GM21717 (cell line): ENCODE measurements around the gene MUC5B.

Experiments used
- ATAC-seq: cut with Tn5 transposase; IDR thresholded peaks from one replicate; pipeline ENCODE4 v1.9.1; 2021; ENCODE audit warnings: mild to moderate bottlenecking, moderate library complexity; ENCODE audit not compliant: unreplicated experiment

MUC5B gene

DNA sequence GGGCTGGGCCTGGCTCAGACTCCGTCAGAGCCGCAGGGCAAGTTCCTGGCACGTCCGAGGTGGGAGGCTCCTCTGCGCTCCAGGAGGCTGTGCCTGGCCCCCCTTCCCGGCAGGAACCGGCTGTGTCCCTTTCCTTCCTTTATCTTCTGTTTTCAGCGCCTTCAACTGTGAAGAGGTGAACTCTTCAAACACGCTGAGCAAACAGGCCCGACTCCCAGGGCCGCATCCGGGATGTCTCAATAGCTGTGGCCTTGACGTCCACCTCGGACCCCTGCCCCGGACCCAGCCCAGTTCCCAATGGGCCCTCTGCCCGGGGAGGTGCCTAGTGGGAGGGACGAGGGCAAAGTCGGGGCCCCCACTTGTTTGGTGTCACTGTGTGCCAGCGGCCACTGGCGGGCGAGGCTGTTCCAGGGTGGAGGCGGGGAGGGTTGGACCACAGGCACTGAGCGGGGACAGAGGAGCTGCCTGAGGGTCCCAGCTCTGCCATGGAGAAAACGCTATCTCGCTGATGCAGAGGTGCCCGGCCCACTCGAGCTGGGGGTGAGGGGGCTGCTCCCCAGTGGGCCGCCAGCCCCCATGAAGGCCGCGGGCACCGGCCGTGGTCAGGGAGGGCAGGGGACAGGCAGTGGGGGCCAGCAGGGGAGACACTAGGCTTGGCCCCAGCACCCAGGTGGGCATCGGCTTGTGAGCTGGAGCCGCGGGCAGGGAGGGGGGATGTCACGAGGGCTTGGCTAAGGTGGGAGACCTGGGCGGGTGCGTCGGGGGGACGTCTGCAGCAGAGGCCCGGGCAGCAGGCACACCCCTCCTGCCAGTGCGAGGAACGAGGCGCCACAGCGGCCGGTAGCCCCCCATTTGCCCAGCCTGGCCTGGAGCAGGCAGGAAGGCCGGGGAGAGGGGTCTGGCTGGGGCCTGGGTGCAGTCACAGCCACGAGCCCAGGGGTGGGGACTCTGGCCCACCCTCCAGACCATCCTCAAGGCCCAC is 2.7 kb upstream of the MUC5B start:
- no peak for ATAC-seq

DNA sequence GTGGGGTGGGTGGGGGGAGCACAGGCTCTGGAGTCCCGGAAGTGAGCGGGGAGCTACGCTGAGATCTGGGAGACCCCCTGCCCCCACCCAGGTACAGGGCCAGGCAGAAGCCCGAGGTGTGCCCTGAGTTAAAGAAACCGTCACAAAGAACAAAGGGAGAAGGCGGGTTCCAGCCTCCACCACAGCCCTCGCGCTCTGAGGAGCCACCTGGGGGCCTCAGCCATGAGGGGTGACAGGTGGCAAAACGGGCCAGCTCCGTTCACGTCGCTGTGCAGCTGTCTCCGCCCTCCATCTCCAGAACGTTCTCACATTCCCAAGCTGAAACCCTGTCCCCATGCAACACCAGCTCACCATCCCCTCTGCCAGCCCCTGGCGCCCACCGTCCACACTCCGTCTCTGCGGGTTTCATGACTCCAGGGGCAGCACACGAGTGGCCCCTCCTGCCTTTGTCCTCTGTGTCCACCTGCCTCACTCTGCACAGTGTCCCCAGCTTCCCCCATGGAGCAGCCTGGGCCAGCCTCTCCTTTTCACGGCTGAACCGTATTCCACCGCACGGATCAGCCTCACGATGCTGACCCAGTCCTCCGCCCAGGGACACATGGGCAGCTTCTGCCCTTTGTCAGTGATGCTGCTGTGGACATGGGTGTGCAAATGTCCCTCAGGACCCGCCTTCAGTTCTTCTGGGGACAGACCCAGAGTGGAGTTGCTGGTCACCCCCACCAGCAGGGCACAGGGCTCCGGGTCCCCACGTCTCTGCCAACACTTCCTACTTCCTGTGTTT is 1.7 kb upstream of the MUC5B start:
- no peak for ATAC-seq

DNA sequence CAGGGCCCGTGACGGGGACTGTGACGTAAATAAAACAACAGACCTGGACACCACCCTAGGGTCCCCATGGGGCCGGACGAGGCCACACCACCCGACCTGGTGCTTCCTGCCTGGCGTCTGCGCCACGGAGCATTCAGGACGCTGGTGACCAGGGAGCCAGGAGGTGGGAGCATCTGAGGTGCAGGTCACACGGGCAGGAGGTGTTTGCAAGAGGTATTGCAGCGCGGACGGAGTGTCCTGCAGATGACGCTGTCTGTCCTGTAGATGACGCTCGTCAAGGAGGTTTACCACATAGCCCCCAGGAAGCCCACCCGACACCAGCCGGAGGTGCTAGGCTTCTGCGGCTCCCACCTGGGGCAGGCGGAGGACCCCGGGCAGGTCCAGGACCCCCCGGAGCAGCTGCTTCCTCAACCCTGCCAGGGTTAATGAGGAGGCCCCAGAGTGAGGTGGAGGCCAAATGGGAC is 986 bp upstream of the MUC5B start:
- no peak for ATAC-seq

DNA sequence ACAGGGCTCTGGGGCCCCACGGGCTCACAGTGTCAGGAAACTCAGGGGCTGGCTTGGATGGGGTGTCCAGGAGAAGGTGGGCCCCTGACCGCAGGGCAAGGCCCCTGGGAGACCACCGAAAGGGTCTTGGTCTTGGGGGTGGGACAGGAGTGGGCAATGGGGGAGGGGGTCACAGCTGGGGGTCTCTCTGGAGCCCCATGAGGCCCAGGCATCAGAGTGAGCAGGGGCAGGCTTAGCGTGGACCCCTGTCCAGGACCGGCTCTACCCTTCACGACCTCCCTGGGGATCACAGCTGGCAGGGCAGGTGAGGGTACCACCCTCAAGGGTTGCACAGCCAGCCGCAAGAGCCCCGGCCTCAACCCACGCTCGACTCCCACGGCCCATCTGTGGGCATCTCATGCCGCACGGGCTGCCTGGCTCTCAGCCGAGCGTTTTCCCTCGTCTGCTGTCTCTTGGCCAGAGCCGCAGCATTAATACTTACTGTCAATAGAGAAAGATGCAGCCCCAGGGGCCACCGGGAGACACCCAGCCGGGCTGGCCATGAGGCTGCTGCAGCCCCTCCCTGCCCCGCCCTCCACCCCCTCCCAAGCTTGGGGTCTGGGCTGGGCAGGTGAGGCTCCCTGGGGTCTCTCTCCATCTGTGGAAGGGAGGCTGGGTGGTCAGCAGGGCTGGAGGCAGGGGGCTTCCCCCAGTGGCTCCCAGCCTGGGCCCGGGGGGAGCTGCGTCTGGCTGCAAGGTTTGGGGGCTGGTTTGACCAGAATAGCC is 662 bp downstream of the MUC5B start:
- ATAC-seq = no peak

DNA sequence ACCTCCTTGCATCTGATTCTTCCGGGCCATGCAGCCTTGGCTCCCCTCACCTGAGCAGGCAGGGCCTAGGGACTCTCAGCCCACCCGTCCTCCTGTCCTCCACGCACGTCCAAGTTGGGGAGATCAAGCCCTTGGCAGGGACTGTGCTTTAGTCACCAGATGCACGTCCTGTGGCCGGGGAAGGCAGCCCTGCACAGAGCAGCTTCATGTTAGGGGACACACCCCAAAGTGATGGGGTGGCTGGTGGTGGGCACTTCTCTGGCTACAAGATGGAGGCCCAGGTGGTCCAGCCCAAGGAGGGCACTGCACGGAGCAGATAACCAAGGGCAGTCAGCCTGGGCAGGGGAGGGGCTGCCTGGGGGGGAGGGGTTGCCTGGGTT is 1.2 kb downstream of the MUC5B start:
- ATAC-seq = no peak

DNA sequence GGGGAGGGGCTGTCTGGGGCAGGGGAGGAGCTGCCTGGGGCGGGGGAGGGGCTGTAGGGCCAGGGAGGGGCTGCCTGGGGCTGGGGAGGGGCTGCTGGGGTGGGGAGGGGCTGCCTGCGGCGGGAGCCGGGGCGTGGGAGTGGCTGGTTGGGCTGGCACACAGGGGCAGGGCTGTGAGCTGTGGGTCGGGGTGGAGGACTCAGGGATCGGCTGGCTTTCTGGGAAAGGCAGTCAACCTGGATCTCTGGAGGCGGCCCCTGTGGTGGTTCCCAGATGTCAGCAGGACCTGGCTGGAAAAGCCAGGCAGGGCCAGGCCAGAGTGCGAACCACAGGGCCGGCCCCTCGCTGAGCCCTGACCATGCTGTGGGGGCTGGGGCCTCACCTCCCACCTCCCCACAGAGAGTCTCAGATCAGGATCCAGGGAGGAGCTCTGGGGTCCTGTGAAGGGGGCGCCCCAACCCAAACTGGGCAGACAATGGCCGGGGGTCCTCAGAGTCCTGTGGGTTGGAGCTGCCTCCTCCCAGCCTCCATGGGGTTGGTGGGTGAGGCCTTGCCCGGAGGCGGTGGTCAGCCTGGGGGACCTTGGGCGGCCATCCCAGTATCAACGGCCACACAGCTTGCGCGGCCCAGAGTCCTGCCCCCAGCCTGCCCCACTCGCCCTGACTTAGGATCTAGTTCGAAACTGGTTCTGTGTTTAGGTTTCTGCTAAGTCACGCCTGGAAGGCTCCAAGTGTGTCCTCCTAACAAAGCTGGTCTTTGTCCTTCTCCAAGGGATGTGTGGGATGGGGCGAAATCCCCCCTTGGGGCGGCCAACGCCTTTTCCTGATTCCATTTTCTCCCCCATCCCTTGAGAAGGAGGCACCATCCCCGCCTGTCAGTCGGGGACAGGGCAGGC is 1.9 kb downstream of the MUC5B start:
- no peak for ATAC-seq

DNA sequence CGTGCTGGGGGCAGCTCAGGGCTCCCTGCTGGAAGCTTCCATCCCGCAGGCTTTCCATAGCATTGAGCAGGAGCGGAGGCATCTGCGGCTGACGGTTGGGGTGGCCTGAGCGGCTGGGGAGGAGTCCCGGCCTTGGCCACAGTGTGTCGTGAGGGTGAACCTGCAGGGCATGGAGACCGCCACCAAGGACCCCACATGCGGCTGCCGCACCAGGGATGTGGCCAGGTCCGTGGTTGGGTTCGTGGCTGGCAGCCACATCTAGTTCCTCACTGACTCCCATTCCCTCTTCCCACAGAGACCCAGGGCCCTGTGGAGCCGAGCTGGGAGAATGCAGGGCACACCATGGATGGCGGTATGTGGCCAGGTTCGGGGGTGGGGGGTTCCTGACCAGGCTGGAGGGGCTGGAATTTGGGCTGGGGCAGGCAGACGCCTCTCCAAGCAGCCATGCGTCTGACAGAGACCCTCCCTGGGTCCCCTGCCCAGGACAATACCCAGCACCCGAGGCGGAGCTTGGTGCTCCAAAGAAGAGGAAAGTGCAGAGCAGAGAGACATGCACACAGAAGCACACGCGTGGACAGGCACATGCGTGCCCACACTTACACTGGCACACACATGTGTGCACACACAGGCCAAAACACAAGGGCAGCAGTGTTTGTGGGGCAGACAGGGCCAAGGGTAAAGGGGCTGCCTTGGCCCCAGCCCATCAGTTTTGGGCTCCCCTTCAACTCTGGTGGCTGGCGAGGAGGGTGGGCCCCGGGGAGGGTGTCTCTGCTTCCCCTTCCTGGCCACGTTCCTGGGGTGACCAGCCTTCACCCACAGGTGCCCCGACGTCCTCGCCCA is 2.7 kb downstream of the MUC5B start:
- ATAC-seq = no peak

DNA sequence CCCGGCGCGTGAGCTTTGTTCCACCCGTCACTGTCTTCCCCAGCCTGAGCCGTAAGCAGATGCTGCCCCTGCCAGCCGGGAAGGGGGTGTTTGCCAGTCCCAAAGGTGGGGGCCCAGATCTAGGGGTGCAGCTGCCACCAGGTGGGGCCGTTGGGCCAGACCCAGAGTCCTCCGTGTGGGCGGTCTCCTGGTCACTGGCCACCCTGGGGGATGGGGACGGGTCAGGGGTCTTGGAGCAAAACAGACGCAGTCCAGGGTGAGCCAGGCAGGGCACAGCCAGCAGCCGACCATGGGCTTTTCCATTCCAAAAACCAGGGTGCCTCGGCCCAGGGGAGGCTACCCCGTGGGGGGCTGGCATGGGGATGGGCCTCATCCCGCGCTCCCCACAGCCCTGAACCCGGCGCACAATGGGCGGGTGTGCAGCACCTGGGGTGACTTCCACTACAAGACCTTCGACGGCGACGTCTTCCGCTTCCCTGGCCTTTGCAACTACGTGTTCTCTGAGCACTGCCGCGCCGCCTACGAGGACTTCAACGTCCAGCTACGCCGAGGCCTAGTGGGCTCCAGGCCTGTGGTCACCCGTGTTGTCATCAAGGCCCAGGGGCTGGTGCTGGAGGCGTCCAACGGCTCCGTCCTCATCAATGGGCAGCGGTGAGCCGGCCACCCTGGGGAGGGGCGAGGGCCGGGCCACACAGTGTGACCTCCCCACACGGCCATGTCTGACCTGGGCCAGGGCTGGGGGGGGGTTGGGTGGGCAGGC is 3.5 kb downstream of the MUC5B start:
- no peak for ATAC-seq

DNA sequence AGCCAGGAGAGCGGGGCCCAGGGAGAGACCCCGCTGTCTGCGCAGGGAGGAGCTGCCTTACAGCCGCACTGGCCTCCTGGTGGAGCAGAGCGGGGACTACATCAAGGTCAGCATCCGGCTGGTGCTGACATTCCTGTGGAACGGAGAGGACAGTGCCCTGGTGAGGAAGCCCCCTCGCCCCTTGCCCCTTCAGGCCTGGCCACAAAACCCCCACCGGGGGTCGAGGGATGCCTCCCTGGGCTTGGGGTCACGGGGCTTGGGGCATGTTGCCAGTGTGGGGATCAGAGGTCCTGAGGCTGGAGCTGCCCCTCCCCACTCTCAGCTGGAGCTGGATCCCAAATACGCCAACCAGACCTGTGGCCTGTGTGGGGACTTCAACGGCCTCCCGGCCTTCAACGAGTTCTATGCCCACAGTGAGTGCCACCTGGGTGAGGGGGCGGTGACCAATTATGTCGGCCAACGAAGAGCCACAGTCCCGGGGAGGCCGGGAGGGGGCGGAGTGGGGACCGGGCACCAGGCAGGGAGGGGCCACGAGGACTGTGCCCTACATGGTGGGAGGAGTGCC is 4.2 kb downstream of the MUC5B start:
- ATAC-seq = no peak

DNA sequence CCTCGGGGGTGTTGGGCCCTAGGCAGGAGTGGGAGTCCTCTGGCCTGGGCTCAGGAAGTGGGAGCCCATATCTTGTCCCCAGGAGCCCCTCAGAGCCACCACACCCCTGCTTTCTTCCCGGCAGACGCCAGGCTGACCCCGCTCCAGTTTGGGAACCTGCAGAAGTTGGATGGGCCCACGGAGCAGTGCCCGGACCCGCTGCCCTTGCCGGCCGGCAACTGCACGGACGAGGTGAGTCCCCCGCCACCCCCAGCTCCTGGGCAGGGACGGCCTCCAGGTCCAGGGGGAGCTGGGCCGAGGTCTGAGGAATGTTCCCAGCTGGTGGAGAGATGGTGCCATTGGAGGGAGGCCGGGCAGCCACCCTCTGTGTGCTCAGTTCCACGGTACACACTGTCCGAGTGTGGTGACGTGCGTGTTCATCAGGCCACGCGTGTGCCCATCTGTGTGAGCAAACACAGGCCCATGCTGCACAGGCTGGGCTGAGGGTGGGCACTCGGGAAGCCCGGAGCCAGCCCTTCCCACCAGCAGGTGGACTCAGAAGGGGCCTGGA is 4.8 kb downstream of the MUC5B start:
- no peak for ATAC-seq

DNA sequence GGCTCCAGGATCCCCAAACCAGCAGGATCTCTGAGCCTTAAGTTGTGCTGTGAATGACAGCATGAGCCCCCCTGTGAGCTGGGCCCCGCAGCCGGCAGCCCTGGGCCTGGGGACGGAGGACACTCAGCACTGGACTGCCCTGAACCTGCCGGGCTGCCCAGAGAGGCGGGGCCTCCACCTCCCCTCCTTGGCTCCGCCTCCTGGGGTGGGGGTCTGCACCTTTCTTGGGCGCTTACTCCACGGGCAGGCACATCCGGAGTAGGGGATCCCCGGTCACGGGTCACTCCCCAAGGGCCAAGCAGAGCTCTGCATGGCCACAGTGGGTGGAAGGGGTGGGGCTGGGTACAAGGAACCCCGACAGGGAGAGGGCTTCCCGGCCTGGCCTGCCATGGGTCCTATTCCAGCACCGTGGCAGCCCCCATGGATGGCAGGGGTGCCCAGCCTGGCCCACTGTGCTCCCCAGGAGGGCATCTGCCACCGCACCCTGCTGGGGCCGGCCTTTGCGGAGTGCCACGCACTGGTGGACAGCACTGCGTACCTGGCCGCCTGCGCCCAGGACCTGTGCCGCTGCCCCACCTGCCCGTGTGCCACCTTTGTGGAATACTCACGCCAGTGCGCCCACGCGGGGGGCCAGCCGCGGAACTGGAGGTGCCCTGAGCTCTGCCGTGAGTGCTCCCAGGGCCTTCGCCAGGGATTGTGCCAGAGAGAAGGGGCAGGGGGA is 5.4 kb downstream of the MUC5B start:
- ATAC-seq = no peak

DNA sequence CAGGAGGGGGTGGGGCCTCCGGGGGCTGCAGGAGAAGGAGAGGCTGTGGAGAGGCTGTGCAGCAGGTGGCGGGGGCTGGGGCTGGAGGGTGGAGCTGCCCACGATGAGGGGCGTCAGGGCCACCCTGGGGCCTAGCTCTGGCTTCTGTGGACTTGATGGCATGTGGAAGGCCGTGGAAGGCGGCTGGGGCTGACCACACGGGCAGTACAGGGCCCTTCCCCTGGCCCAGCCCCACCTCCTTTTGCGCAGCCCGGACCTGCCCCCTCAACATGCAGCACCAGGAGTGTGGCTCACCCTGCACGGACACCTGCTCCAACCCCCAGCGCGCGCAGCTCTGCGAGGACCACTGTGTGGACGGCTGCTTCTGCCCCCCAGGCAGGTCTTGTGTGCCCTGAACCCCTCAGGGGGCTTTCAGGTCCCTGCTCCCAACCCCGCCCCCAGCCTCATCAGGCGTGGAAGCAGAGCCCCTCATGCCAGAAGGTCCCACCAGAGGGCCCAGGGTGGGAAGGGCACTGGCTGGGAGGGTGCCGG is 6.1 kb downstream of the MUC5B start:
- ATAC-seq = no peak

DNA sequence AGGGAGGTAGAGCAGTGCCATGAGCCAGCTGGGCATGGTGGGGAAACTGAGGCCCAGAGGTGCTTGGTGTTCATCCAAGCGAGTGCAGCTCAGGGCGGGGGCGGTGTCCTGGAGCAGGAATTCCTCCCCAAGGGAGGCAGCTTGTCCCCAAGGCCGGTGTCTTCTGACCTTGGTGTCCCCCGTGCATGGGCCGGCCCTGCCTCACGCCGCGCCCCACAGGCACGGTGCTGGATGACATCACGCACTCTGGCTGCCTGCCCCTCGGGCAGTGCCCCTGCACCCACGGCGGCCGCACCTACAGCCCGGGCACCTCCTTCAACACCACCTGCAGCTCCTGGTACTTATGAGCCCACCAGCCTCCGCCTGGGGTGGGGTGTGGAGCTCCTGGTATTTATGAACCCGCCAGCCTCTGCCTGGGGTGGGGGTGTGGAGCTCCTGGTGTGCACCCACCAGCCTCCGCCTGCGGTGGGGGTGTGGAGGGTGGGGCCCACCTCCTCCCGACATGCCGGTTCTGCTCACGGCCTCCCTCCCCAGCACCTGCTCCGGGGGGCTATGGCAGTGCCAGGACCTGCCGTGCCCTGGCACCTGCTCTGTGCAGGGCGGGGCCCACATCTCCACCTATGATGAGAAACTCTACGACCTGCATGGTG is 6.7 kb downstream of the MUC5B start:
- ATAC-seq = no peak

DNA sequence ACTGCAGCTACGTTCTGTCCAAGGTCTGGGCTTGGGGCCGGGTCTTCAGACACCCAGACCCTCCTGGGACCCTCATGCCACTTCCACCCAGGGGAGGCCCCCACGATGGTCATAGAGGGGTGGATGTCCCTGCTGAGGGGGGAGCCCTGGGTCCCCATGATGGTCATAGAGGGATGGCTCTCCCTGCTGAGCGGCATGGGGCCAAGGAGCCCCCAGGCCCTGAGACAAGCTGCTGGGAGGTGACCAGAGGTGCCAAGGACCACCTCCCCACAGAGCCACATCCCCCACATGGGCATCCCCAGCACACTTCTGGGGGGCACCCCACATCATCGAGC is 7.2 kb downstream of the MUC5B start:
- ATAC-seq = no peak

DNA sequence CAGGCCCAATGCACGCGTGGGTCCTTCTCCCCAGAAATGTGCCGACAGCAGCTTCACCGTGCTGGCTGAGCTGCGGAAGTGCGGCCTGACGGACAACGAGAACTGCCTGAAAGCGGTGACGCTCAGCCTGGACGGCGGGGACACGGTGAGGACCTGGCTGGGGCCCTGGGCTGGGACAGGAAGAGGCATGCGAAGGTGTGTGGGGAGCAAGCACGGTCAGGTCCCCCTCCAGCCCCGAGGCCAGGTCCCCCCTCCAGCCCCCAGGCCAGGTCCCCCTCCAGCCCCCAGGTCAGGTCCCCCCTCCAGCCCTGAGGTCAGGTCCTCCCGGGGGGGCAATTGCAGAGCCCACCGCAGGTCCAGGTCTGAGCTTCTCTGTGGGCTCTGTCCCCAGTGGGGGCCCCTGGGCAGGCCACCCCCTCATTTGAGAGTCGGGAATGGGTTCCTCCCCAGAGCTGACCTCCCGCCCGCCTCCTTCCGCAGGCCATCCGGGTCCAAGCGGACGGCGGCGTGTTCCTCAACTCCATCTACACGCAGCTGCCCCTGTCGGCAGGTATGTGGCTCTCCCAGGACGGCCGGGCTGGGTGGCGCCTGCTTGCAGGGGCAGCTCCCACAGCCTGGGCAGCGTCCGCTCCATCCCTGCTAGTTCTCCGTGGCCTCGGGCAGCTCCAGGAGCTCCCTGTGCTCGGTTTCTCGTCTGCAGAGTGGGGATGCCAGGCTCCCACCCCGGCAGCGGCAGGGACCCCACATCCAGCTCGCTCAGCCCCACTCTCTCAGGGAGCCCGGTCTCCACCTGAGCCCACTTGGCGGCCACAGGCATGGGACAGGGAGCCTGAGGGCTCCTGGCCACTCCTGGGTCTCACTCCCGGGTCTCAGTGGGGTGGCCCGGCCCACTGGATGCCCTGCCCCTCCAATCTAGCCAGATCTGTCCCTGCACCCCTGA is 7.9 kb downstream of the MUC5B start:
- no peak for ATAC-seq
